OCI-LY7 (cell line): ENCODE results near the gene PEPD.

Experiments
- EZH2phosphoT487 ChIP-seq: fragments of 200-600 bp; sonication (generic); IDR thresholded peaks from 2 replicates; pipeline ENCODE4 v1.6.1; 2018; ENCODE audit warnings: low read depth, borderline replicate concordance, mild to moderate bottlenecking, mixed run types, antibody characterized with exemption, low read length, moderate library complexity, mixed read lengths
- TF ChIP-seq, protein P1 (sequence below): fragments of 200-600 bp; sonication (generic); conservative IDR thresholded peaks from 2 replicates; pipeline ENCODE4 v1.5.1; 2014; ENCODE audit warnings: mild to moderate bottlenecking, antibody characterized with exemption, low read length, moderate library complexity, mixed read lengths

DNA sequence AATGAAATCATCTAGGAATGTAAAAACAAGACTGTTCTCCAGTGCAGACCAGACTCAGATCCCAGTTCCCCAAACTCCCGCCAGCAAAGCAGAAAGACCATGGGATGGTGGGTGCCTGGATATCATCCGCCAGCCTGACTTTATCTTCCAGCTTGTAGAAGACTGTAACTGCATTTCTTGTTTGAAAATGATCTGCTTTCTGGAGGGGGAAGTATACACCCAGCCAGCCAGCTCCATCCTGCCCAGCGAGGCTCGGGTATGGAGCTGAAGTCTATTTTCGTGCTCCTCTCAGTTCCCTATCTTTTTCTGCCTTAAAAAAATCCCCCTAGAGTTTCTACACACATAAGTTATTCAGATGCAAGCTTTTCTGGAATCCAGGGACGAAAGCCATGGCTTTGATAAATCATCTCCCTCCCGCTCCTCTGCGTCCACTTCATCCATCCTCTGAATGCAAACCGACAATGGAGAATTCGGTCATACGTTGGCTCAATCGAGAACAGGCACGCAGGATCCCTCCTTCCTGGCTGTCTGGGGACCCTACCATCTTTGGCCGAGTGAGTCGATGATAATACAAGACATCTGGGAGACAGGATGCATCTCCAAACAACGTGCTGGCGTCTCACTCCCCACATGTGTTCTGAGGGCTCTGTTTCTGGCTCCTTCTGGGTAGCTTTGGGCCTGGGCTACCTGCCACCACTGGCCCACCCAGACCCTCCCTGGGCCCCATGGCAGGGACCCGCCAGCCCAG, 116.9 kb downstream of the PEPD start:
- TF ChIP-seq, protein P1, sequence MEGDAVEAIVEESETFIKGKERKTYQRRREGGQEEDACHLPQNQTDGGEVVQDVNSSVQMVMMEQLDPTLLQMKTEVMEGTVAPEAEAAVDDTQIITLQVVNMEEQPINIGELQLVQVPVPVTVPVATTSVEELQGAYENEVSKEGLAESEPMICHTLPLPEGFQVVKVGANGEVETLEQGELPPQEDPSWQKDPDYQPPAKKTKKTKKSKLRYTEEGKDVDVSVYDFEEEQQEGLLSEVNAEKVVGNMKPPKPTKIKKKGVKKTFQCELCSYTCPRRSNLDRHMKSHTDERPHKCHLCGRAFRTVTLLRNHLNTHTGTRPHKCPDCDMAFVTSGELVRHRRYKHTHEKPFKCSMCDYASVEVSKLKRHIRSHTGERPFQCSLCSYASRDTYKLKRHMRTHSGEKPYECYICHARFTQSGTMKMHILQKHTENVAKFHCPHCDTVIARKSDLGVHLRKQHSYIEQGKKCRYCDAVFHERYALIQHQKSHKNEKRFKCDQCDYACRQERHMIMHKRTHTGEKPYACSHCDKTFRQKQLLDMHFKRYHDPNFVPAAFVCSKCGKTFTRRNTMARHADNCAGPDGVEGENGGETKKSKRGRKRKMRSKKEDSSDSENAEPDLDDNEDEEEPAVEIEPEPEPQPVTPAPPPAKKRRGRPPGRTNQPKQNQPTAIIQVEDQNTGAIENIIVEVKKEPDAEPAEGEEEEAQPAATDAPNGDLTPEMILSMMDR, result no peak
- no peak for TF ChIP-seq EZH2phosphoT487
